Measurements from ENCODE around the gene CLDN3.

The CLDN3 gene

GRCh38 chr7:73727952-73728351, 42.1 kb downstream of the CLDN3 start:
- TF ChIP-seq EZH2 (optimal IDR thresholded peaks at IDR 0.05; ENCODE audit: low read depth, low read length) (no peak), CTCF (IDR thresholded peaks at IDR 0.05; ENCODE audit: low read length) (no peak), EZH2phosphoT487 (IDR thresholded peaks at IDR 0.05; ENCODE audit: low read length) (no peak)
- Histone ChIP-seq H2AFZ (ENCODE audit: low read length) (no peak overlapping the region), H3K4me1 (ENCODE audit: low read length) (no peaks in the 10 kb centered on the region), H3K79me2 (ENCODE audit: low read length) (no peaks in the 10 kb centered on the region), H3K36me3 (replicated peaks; ENCODE audit: insufficient read depth, low read length) (no peaks in the 10 kb centered on the region), H3K27ac (ENCODE audit: low read length) (no peak overlapping the region), H3K27me3 (replicated peaks; ENCODE audit: insufficient read depth, low read length) (no peaks in the 10 kb centered on the region; the same call in 1 of the 2 replicates), H3K9me2 (replicated peaks; ENCODE audit: insufficient read depth, low read length) (no peaks in the 10 kb centered on the region), H3K4me2 (ENCODE audit: low read depth, low read length) (no peak overlapping the region), H3K4me3 (ENCODE audit: low read length) (no peak overlapping the region), H3F3A (ENCODE audit: insufficient read depth, low read length) (no peaks in the 10 kb centered on the region), H3K9ac (ENCODE audit: low read length) (no peak overlapping the region), H4K20me1 (ENCODE audit: insufficient read depth, low read length) (no peaks in the 10 kb centered on the region), H3K9me3 (replicated peaks; ENCODE audit: insufficient read depth, low read length) (no peaks in the 10 kb centered on the region)
- no peak for DNase-seq

- Histone ChIP-seq H3K4me2 (ENCODE audit: low read depth, low read length) (no peak overlapping the region), H3K9me2 (replicated peaks; ENCODE audit: insufficient read depth, low read length) (no peaks in the 10 kb centered on the region), H3K9ac (ENCODE audit: low read length) (no peak overlapping the region), H3K4me3 (ENCODE audit: low read length) (no peak overlapping the region), H3K9me3 (replicated peaks; ENCODE audit: insufficient read depth, low read length) (no peaks in the 10 kb centered on the region), H3K27me3 (replicated peaks; ENCODE audit: insufficient read depth, low read length) (peaks cover 3% of the 10 kb centered on the region), H3K4me1 (ENCODE audit: low read length) (no peaks in the 10 kb centered on the region), H3K79me2 (ENCODE audit: low read length) (no peaks in the 10 kb centered on the region), H3K36me3 (replicated peaks; ENCODE audit: insufficient read depth, low read length) (no peaks in the 10 kb centered on the region), H3K27ac (ENCODE audit: low read length) (no peak overlapping the region), H2AFZ (ENCODE audit: low read length) (0 out of 2 replicates have a peak overlapping the region, but pooled peaks have one; percentile 27), H4K20me1 (ENCODE audit: insufficient read depth, low read length) (no peaks in the 10 kb centered on the region), H3F3A (ENCODE audit: insufficient read depth, low read length) (no peaks in the 10 kb centered on the region)
- no peak for DNase-seq
- TF ChIP-seq EZH2phosphoT487 (IDR thresholded peaks at IDR 0.05; ENCODE audit: low read length) (no peak), EZH2 (optimal IDR thresholded peaks at IDR 0.05; ENCODE audit: low read depth, low read length) (no peak), CTCF (IDR thresholded peaks at IDR 0.05; ENCODE audit: low read length) (no peak)
These were observed 44.0 kb downstream of the CLDN3 start for GRCh38 chr7:73726083-73726466.

GRCh38 chr7:73723813-73724212, 46.3 kb downstream of the CLDN3 start:
- Histone ChIP-seq H3F3A (ENCODE audit: insufficient read depth, low read length) (no peaks in the 10 kb centered on the region), H3K4me3 (ENCODE audit: low read length) (no peak overlapping the region), H3K4me1 (ENCODE audit: low read length) (no peaks in the 10 kb centered on the region), H2AFZ (ENCODE audit: low read length) (no peak overlapping the region), H4K20me1 (ENCODE audit: insufficient read depth, low read length) (no peaks in the 10 kb centered on the region), H3K79me2 (ENCODE audit: low read length) (0 out of 2 replicates have a peak, but pooled peaks cover 4% of the 10 kb centered on the region), H3K9ac (ENCODE audit: low read length) (no peak overlapping the region), H3K4me2 (ENCODE audit: low read depth, low read length) (no peak overlapping the region), H3K9me2 (replicated peaks; ENCODE audit: insufficient read depth, low read length) (no peaks in the 10 kb centered on the region), H3K27me3 (replicated peaks; ENCODE audit: insufficient read depth, low read length) (peaks cover 10% of the 10 kb centered on the region), H3K36me3 (replicated peaks; ENCODE audit: insufficient read depth, low read length) (no peaks in the 10 kb centered on the region), H3K9me3 (replicated peaks; ENCODE audit: insufficient read depth, low read length) (no peaks in the 10 kb centered on the region), H3K27ac (ENCODE audit: low read length) (no peak overlapping the region)
- no peak for DNase-seq
- TF ChIP-seq EZH2phosphoT487 (IDR thresholded peaks at IDR 0.05; ENCODE audit: low read length) (no peak), EZH2 (optimal IDR thresholded peaks at IDR 0.05; ENCODE audit: low read depth, low read length) (no peak), CTCF (IDR thresholded peaks at IDR 0.05; ENCODE audit: low read length) (no peak)
